Stimulated activated naive B cell treated with anti-CD40 and anti-IgM and Interleukin-4, amounts not matched to agents 10 μg/mL and 1 μg/mL and 100 μg/mL, for 72 hours (primary cell): ENCODE data around the gene PROSER3.

ENCODE experiments used
- ATAC-seq, 2 donors: fragments of 150-1000 bp; cut with Tn5 transposase; replicated peaks; 2 replicates each; pipeline ENCODE4 v1.10.0; 2021; ENCODE audit warnings: moderate library complexity in 1 of 2
- DNase-seq: peaks from one replicate; pipeline ENCODE4 v3.0.0; 2021
- H3K27ac Mint-ChIP-seq: one replicate; pipeline ENCODE4 v1.8.0; 2022; ENCODE audit warnings: mild to moderate bottlenecking, mixed read lengths
- H3K27me3 Mint-ChIP-seq, 2 donors: one replicate each; pipeline ENCODE4 v1.8.0; 2022; ENCODE audit warnings: mixed read lengths in 2 of 2
- H3K36me3 Mint-ChIP-seq, 2 donors: one replicate each; pipeline ENCODE4 v1.8.0; 2022; ENCODE audit warnings: mixed read lengths in 2 of 2, mild to moderate bottlenecking in 1 of 2
- H3K4me1 Mint-ChIP-seq, 2 donors: one replicate each; pipeline ENCODE4 v1.8.0; 2022; ENCODE audit warnings: mixed read lengths in 2 of 2, mild to moderate bottlenecking in 1 of 2
- H3K4me3 Mint-ChIP-seq, 2 donors: one replicate each; pipeline ENCODE4 v1.8.0; 2022; ENCODE audit warnings: mild to moderate bottlenecking in 2 of 2, mixed read lengths in 2 of 2, moderate library complexity in 1 of 2
- H3K9me3 Mint-ChIP-seq, 2 donors: one replicate each; pipeline ENCODE4 v1.8.0; 2022; ENCODE audit warnings: mixed read lengths in 2 of 2, mild to moderate bottlenecking in 1 of 2

The PROSER3 gene

DNA sequence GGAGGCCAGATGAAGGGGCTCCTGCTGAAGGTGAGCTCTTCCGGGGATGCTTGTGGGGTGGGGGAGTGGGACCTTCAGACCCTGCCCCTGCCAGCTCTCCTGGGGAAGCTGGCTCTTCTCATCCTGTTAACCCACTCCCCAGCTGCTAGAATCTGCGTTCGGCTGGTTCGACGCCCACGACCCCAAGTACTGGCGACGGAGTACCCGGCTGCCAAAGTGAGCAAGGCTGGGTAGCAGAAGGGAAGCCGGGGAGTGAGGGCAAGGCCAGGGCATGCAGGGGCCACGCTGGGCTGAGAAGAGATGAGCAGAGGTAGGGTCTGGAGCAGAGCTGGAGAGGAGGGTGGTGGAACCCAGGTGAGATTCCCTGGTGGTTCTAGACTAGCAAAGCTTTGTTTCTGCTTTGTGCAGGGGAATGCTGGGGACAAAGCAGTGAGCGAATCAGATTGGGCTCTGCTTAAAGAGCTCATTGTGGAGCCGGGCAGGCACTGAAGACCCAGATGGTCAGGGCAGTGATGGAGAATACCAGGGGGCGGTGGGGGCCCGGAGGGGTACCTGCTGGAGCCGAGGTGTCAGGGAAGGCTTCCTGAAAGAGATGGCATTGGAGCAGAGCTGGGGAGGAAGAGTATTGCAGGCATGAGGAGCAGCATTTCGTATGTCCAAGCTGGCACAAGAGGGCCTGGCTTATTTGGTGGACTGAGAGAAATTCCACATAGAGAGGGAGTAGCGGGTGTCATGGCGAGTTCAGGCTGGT lies 29.8 kb upstream of the PROSER3 start:
- H3K4me3 Mint-ChIP-seq, result no peak overlapping the region

DNA sequence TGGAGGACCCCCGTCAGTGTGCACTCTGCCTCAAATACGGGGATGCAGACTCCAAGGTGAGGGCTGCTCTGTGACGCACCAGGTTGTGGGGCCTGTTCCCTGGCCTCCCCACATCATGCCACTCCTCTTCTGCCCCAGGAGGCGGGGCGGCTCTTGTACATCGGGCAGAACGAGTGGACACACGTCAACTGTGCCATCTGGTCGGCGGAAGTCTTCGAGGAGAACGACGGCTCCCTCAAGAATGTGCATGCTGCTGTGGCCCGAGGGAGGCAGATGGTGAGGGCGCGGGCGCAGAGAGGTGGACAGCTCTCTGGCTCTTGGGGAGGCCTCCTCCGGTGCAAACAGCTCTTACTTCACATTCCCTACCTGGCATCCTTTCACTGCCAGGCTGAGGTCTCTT lies 29.0 kb upstream of the PROSER3 start:
- ATAC-seq (no peak), DNase-seq (no peak)
- no peak overlapping the region for H3K27ac Mint-ChIP-seq
- H3K36me3 Mint-ChIP-seq, result peaks cover 71 to 73% of the 10 kb centered on the region in 2 donors
- peaks cover 6 to 17% of the 10 kb centered on the region in 2 donors for H3K4me1 Mint-ChIP-seq
- H3K4me3 Mint-ChIP-seq, result no peak overlapping the region
- H3K27me3 Mint-ChIP-seq, result no peaks in the 10 kb centered on the region
- no peaks in the 10 kb centered on the region for H3K9me3 Mint-ChIP-seq

More for the DNA sequence above, 29.8 kb upstream of the PROSER3 start:
- H3K27ac Mint-ChIP-seq, result no peak overlapping the region
- peaks cover 71 to 72% of the 10 kb centered on the region in 2 donors for H3K36me3 Mint-ChIP-seq
- H3K4me1 Mint-ChIP-seq, result peaks cover 6 to 16% of the 10 kb centered on the region in 2 donors
- no peaks in the 10 kb centered on the region for H3K27me3 Mint-ChIP-seq
- DNase-seq, result no peak
- no peaks in the 10 kb centered on the region for H3K9me3 Mint-ChIP-seq
- no peak for ATAC-seq

DNA sequence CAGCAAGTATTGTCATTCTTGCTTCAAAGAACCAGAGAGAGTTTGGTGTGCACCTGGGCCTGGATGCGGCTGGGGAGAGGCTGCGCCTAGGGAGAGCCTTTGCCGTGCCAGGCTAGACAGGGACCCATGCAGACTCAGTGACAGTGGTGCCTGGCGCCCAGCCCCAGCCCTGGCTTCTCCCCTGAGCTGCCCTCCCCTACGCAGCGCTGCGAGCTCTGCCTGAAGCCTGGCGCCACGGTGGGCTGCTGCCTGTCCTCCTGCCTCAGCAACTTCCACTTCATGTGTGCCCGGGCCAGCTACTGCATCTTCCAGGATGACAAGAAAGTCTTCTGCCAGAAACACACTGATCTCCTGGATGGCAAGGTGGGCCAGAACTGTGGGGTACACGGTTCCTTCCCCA lies 28.2 kb upstream of the PROSER3 start:
- no peak overlapping the region for H3K27ac Mint-ChIP-seq
- H3K9me3 Mint-ChIP-seq, result no peaks in the 10 kb centered on the region
- ATAC-seq (no peak), DNase-seq (no peak)
- peaks cover 10 to 17% of the 10 kb centered on the region in 2 donors for H3K4me1 Mint-ChIP-seq
- H3K36me3 Mint-ChIP-seq, result peaks cover 73 to 76% of the 10 kb centered on the region in 2 donors
- H3K4me3 Mint-ChIP-seq, result no peak overlapping the region
- H3K27me3 Mint-ChIP-seq, result no peaks in the 10 kb centered on the region

DNA sequence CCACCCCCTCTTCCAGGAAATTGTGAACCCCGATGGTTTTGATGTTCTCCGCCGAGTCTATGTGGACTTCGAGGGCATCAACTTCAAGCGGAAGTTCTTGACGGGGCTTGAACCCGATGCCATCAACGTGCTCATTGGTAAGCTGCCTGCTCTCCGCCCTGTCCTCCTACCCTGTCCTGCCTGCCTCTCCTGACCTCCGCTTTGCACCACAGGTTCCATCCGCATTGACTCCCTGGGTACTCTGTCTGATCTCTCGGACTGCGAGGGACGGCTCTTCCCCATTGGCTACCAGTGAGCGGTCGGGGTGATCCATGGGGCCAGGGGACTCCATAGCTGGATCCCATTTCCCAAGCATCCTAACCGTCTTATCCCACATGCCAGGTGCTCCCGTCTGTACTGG lies 27.6 kb upstream of the PROSER3 start:
- H3K36me3 Mint-ChIP-seq, result peaks cover 72 to 78% of the 10 kb centered on the region in 2 donors
- no peaks in the 10 kb centered on the region for H3K27me3 Mint-ChIP-seq
- DNase-seq (no peak), ATAC-seq (no peak)
- peaks cover 10 to 21% of the 10 kb centered on the region in 2 donors for H3K4me1 Mint-ChIP-seq
- no peaks in the 10 kb centered on the region for H3K9me3 Mint-ChIP-seq
- no peak overlapping the region for H3K27ac Mint-ChIP-seq
- H3K4me3 Mint-ChIP-seq, result no peak overlapping the region

DNA sequence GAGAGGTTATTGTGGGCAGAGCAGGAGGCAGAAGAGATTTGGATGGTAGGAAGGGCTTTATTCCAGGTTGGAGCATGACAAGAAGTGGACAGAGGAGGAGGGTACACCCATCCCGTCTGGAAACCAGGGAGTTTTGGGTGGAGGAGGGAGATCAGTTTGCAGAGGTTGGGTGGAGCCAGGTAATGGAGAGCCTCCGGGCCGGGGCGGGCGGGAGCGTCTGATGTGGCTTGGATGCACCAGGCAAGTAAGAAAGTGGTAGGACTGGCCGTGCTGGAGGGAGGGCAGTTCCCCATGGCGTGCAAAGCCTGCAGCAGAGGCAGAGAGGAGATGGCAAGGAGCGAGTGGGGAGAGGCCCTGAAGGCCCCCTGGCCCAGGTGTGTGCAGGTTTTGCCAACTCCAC lies 26.6 kb upstream of the PROSER3 start:
- peaks cover 12 to 28% of the 10 kb centered on the region in 2 donors for H3K4me1 Mint-ChIP-seq
- no peaks in the 10 kb centered on the region for H3K9me3 Mint-ChIP-seq
- no peak overlapping the region for H3K4me3 Mint-ChIP-seq
- no peak for ATAC-seq
- DNase-seq, result no peak
- peaks cover 72 to 76% of the 10 kb centered on the region in 2 donors for H3K36me3 Mint-ChIP-seq
- no peak overlapping the region for H3K27ac Mint-ChIP-seq
- H3K27me3 Mint-ChIP-seq, result no peaks in the 10 kb centered on the region

- Mint-ChIP-seq H3K36me3 (peaks cover 76 to 78% of the 10 kb centered on the region in 2 donors), H3K4me3 (no peak overlapping the region), H3K9me3 (no peaks in the 10 kb centered on the region), H3K27me3 (no peaks in the 10 kb centered on the region), H3K27ac (peak overlapping the region; percentile 68), H3K4me1 (peaks cover 17 to 34% of the 10 kb centered on the region in 2 donors)
- no peak for ATAC-seq
- no peak for DNase-seq
Measured at GRCh38 chr19:35731779-35732405, 26.1 kb upstream of the PROSER3 start.

DNA sequence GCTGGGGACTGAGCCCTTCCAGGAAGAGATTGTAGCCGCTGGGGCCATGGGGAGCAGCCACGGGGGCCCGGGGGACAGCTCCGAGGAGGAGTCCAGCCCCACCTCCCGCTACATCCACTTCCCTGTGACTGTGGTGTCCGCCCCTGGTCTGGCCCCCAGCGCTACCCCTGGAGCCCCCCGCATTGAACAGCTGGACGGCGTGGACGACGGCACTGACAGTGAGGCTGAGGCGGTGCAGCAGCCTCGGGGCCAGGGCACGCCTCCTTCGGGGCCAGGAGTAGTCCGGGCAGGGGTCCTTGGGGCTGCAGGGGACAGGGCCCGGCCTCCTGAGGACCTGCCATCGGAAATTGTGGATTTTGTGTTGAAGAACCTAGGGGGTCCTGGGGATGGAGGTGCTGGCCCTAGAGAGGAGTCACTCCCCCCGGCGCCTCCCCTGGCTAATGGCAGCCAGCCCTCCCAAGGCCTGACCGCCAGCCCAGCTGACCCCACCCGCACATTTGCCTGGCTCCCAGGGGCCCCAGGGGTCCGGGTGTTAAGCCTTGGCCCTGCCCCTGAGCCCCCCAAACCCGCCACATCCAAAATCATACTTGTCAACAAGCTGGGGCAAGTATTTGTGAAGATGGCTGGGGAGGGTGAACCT lies 25.3 kb upstream of the PROSER3 start:
- peaks cover 23 to 41% of the 10 kb centered on the region in 2 donors for H3K4me1 Mint-ChIP-seq
- peaks cover 75 to 81% of the 10 kb centered on the region in 2 donors for H3K36me3 Mint-ChIP-seq
- H3K27me3 Mint-ChIP-seq, result no peaks in the 10 kb centered on the region
- H3K9me3 Mint-ChIP-seq, result no peaks in the 10 kb centered on the region
- H3K4me3 Mint-ChIP-seq, result no peak overlapping the region
- DNase-seq (no peak), ATAC-seq (no peak)
- H3K27ac Mint-ChIP-seq, result peak overlapping the region; percentile 68

DNA sequence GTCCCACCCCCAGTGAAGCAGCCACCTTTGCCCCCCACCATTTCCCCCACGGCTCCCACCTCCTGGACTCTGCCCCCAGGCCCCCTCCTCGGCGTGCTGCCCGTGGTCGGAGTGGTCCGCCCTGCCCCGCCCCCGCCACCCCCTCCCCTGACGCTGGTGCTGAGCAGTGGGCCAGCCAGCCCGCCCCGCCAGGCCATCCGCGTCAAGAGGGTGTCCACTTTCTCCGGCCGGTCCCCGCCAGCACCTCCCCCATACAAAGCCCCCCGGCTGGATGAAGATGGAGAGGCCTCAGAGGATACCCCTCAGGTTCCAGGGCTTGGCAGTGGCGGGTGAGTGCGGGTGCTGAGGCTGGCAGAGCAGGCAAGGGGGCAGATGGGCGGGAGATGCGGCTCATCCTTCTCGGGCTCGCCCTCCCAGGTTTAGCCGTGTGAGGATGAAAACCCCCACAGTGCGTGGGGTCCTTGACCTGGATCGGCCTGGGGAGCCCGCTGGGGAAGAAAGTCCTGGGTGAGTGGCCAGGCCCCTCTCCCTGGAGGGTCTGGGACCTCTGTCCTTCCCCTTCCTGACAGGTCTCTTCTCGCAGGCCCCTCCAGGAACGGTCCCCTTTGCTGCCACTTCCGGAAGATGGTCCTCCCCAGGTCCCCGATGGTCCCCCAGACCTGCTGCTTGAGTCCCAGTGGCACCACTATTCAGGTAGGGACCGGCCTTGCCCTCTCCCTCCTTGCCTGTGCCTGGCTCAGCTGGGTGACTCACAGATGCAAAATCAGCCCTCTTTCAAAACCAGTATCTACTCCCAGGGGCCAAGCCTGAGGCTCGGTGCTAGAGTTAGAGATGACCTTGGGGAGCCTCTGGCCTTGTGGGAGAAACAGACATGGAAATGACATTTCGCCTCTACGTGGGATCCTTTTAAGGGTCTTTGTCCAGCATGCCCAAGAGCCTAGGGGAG lies 24.5 kb upstream of the PROSER3 start:
- Mint-ChIP-seq H3K4me3 (no peak overlapping the region), H3K4me1 (peaks cover 20 to 43% of the 10 kb centered on the region in 2 donors), H3K9me3 (no peaks in the 10 kb centered on the region), H3K36me3 (peaks cover 69 to 81% of the 10 kb centered on the region in 2 donors), H3K27ac (peak overlapping the region; percentile 59), H3K27me3 (no peaks in the 10 kb centered on the region)
- ATAC-seq (no peak), DNase-seq (no peak)

- DNase-seq (no peak), ATAC-seq (no peak)
- Mint-ChIP-seq H3K36me3 (peaks cover 66 to 83% of the 10 kb centered on the region in 2 donors), H3K9me3 (no peaks in the 10 kb centered on the region), H3K4me1 (peaks cover 25 to 51% of the 10 kb centered on the region in 2 donors), H3K27ac (no peak overlapping the region), H3K4me3 (no peak overlapping the region), H3K27me3 (no peaks in the 10 kb centered on the region)
Measured at GRCh38 chr19:35734273-35734672, 23.7 kb upstream of the PROSER3 start.

- no peak for ATAC-seq
Measured at GRCh38 chr19:35734889-35735288, 23.1 kb upstream of the PROSER3 start.

GRCh38 chr19:35736913-35737886 lies 20.8 kb upstream of the PROSER3 start:
- H3K36me3 Mint-ChIP-seq, result peaks cover 55 to 81% of the 10 kb centered on the region in 2 donors
- no peaks in the 10 kb centered on the region for H3K9me3 Mint-ChIP-seq
- ATAC-seq (no peak), DNase-seq (no peak)
- no peaks in the 10 kb centered on the region for H3K27me3 Mint-ChIP-seq
- H3K4me3 Mint-ChIP-seq, result peak overlapping the region in 1 of 2 donors; percentile 49
- peaks cover 35 to 63% of the 10 kb centered on the region in 2 donors for H3K4me1 Mint-ChIP-seq
- peak overlapping the region; percentile 89 for H3K27ac Mint-ChIP-seq

More at GRCh38 chr19:35734889-35735288, 23.1 kb upstream of the PROSER3 start:
- Mint-ChIP-seq H3K9me3 (no peaks in the 10 kb centered on the region), H3K4me1 (peaks cover 29 to 57% of the 10 kb centered on the region in 2 donors), H3K27ac (no peak overlapping the region), H3K27me3 (no peaks in the 10 kb centered on the region), H3K4me3 (no peak overlapping the region), H3K36me3 (peaks cover 60 to 86% of the 10 kb centered on the region in 2 donors)
- no peak for DNase-seq

GRCh38 chr19:35738021-35738886 lies 19.7 kb upstream of the PROSER3 start:
- peak overlapping the region; percentile 92 for H3K27ac Mint-ChIP-seq
- no peaks in the 10 kb centered on the region for H3K9me3 Mint-ChIP-seq
- H3K4me3 Mint-ChIP-seq, result peak overlapping the region; percentile 40 to 57
- peaks cover 42 to 74% of the 10 kb centered on the region in 2 donors for H3K4me1 Mint-ChIP-seq
- H3K36me3 Mint-ChIP-seq, result peaks cover 62 to 82% of the 10 kb centered on the region in 2 donors
- ATAC-seq (no peak), DNase-seq (no peak)
- no peaks in the 10 kb centered on the region for H3K27me3 Mint-ChIP-seq
